Nephron (organoid): ENCODE data around the gene ZBED6.

Experiments used
- H3K27ac Mint-ChIP-seq, 3 experiments: 2 replicates each; pipeline ENCODE4 v1.8.0; 2020; ENCODE audit warnings: mixed read lengths in 3 of 3, mild to moderate bottlenecking in 2 of 3, moderate library complexity in 1 of 3
- H3K27me3 Mint-ChIP-seq: 2 replicates; pipeline ENCODE4 v1.8.0; 2021; ENCODE audit warnings: low read depth, mild to moderate bottlenecking, moderate library complexity, mixed read lengths
- H3K36me3 Mint-ChIP-seq: 2 replicates; pipeline ENCODE4 v1.8.0; 2020; ENCODE audit warnings: low read depth, mixed read lengths
- H3K4me1 Mint-ChIP-seq: 2 replicates; pipeline ENCODE4 v1.8.0; 2020; ENCODE audit warnings: mixed read lengths
- H3K4me3 Mint-ChIP-seq, 3 experiments: 2 replicates each; pipeline ENCODE4 v1.8.0; 2020; ENCODE audit warnings: mild to moderate bottlenecking in 3 of 3, mixed read lengths in 3 of 3, moderate library complexity in 2 of 3
- H3K9me3 Mint-ChIP-seq: 2 replicates; pipeline ENCODE4 v1.8.0; 2020; ENCODE audit warnings: mixed read lengths
- CTCF ChIP-seq, 3 experiments: fragments of 200-600 bp; sonication (generic); IDR thresholded peaks; one replicate each; pipeline ENCODE4 v1.5.0; 2021; ENCODE audit warnings: antibody characterized with exemption in 3 of 3; ENCODE audit not compliant: unreplicated experiment in 3 of 3

Gene ZBED6

DNA sequence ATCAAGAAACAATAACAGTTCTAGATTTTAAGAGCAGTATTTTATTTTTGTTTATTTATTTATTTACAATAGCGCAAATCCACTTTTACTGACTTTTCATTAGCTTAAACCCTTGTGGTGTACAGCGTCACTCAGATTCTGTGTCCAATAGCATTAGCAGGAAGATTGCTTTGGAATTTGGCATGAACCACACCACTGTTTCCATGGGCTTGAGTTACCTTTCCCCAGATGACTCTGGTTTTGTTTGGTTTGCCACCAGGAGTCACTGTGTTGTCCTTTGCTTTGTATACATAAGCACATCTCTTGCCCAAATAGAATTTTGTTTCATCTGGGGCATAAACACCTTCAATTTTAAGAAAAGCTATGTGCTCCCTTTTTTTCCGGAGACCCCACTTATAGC, 40.1 kb downstream of the ZBED6 start:
- Mint-ChIP-seq H3K4me1 (peaks cover 14% of the 10 kb centered on the region), H3K4me3 (no peak overlapping the region), H3K27ac (no peak overlapping the region), H3K36me3 (peaks cover 87% of the 10 kb centered on the region), H3K9me3 (no peaks in the 10 kb centered on the region), H3K27me3 (no peaks in the 10 kb centered on the region)
- no peak for TF ChIP-seq CTCF (IDR thresholded peaks at IDR 0.05; ENCODE audit: unreplicated experiment in 3 of 3)

GRCh38 chr1:203839081-203839480, 43.7 kb downstream of the ZBED6 start:
- peaks cover 14% of the 10 kb centered on the region for H3K4me1 Mint-ChIP-seq
- H3K4me3 Mint-ChIP-seq, result no peak overlapping the region
- no peaks in the 10 kb centered on the region for H3K27me3 Mint-ChIP-seq
- no peak for TF ChIP-seq CTCF (IDR thresholded peaks at IDR 0.05; ENCODE audit: unreplicated experiment in 3 of 3)
- no peaks in the 10 kb centered on the region for H3K9me3 Mint-ChIP-seq
- peak overlapping the region; percentile 76 to 87 (median 83) for H3K27ac Mint-ChIP-seq
- H3K36me3 Mint-ChIP-seq, result peaks cover 89% of the 10 kb centered on the region

- TF ChIP-seq CTCF (IDR thresholded peaks at IDR 0.05; ENCODE audit: unreplicated experiment in 3 of 3), result no peak
- Mint-ChIP-seq H3K27ac (no peak overlapping the region), H3K36me3 (peaks cover 91% of the 10 kb centered on the region), H3K27me3 (no peaks in the 10 kb centered on the region), H3K4me3 (no peak overlapping the region), H3K9me3 (no peaks in the 10 kb centered on the region), H3K4me1 (peaks cover 14% of the 10 kb centered on the region)
Observed at GRCh38 chr1:203840208-203840808, 44.9 kb downstream of the ZBED6 start.

DNA sequence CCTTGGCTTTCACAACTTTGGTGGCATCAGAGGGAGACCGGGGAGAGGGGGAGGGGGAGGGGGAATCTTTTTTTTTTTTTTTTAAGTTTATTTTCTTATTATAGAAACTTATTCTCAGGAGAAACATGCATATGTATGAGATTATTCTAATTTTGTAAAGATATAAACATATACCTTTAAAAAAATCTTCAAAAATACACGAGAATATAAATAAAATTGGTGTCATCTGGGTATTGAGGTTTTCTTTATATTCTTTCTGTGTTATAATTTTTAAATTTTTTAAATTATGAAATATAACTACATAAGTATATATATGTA, 47.1 kb downstream of the ZBED6 start:
- peaks cover 91% of the 10 kb centered on the region for H3K36me3 Mint-ChIP-seq
- no peak for TF ChIP-seq CTCF (IDR thresholded peaks at IDR 0.05; ENCODE audit: unreplicated experiment in 3 of 3)
- no peaks in the 10 kb centered on the region for H3K9me3 Mint-ChIP-seq
- no peak overlapping the region for H3K27ac Mint-ChIP-seq
- peaks cover 14% of the 10 kb centered on the region for H3K4me1 Mint-ChIP-seq
- H3K27me3 Mint-ChIP-seq, result no peaks in the 10 kb centered on the region
- H3K4me3 Mint-ChIP-seq, result no peak overlapping the region

- no peak overlapping the region for H3K4me3 Mint-ChIP-seq
- TF ChIP-seq CTCF (IDR thresholded peaks at IDR 0.05; ENCODE audit: unreplicated experiment in 3 of 3), result no peak
- H3K36me3 Mint-ChIP-seq, result peaks cover 90% of the 10 kb centered on the region
- H3K27me3 Mint-ChIP-seq, result no peaks in the 10 kb centered on the region
- no peak overlapping the region for H3K27ac Mint-ChIP-seq
- no peaks in the 10 kb centered on the region for H3K9me3 Mint-ChIP-seq
- H3K4me1 Mint-ChIP-seq, result peaks cover 8% of the 10 kb centered on the region
Observed at GRCh38 chr1:203843435-203843834, 48.0 kb downstream of the ZBED6 start.
